Common myeloid progenitor, CD34-positive (primary cell): Measurements from ENCODE around the gene HSD11B1L.

Source experiments
- CTCF ChIA-PET: fragments of 350-600 bp; sonication (Branson Sonifier 250); formaldehyde crosslinking; loops from one replicate; lab custom pipeline; 2021; ENCODE audit warnings: antibody characterized with exemption; lab: Charles Lee
- POLR2A ChIA-PET: fragments of 350-600 bp; sonication (Branson Sonifier 250); formaldehyde crosslinking; loops from one replicate; lab custom pipeline; 2021; ENCODE audit warnings: antibody characterized with exemption; lab: Charles Lee
- DNase-seq, 3 donors: peaks; one replicate each; pipeline versions ENCODE4 v3.0.0 to v3.0.0-alpha.2; 2013
- H3K27ac ChIP-seq, 2 experiments: 1 replicate in 1 of 2; 2 replicates in 1 of 2; pipeline ENCODE4 v1.7.0; 2013; ENCODE audit warnings: inconsistent platforms in 2 of 2, low read length in 2 of 2, mild to moderate bottlenecking in 2 of 2, low read depth in 1 of 2, moderate library complexity in 1 of 2; ENCODE audit not compliant: severe bottlenecking in 2 of 2, insufficient read depth in 1 of 2, poor library complexity in 1 of 2
- H3K27me3 ChIP-seq, 5 experiments: replicated peaks in 2 of 5; 1 replicate in 3 of 5; 2 replicates in 2 of 5; pipeline versions ENCODE4 v1.6.1 to v1.7.0; 2013; ENCODE audit warnings: low read length in 4 of 5, mild to moderate bottlenecking in 2 of 5, moderate library complexity in 2 of 5, inconsistent platforms in 1 of 5; ENCODE audit not compliant: insufficient read depth in 5 of 5, control insufficient read depth in 4 of 5
- H3K36me3 ChIP-seq, 4 experiments: 1 replicate in 2 of 4; 2 replicates in 2 of 4; pipeline versions ENCODE4 v1.6.1 to v1.7.0; 2013; ENCODE audit warnings: low read length in 3 of 4, control low read depth in 1 of 4, mild to moderate bottlenecking in 1 of 4; ENCODE audit not compliant: control insufficient read depth in 4 of 4, insufficient read depth in 4 of 4
- H3K4me1 ChIP-seq, 4 experiments: 1 replicate in 3 of 4; 2 replicates in 1 of 4; pipeline versions ENCODE4 v1.6.1 to v1.7.1; 2013; ENCODE audit warnings: low read length in 3 of 4, mild to moderate bottlenecking in 3 of 4, control low read depth in 1 of 4, inconsistent platforms in 1 of 4, moderate library complexity in 1 of 4; ENCODE audit not compliant: control insufficient read depth in 4 of 4, insufficient read depth in 4 of 4; ENCODE audit errors: control extremely low read depth in 1 of 4
- H3K4me3 ChIP-seq, 7 experiments: 1 replicate in 4 of 7; 2 replicates in 3 of 7; pipeline versions ENCODE4 v1.5.1 to v1.7.0; 2013; ENCODE audit warnings: mild to moderate bottlenecking in 7 of 7, low read length in 6 of 7, moderate library complexity in 6 of 7, inconsistent platforms in 2 of 7, low read depth in 2 of 7, control low read depth in 1 of 7; ENCODE audit not compliant: insufficient read depth in 4 of 7, control insufficient read depth in 1 of 7; ENCODE audit errors: extremely low read depth in 1 of 7
- H3K9me3 ChIP-seq, 5 experiments: 1 replicate in 4 of 5; 2 replicates in 1 of 5; pipeline versions ENCODE4 v1.6.1 to v1.7.1; 2013; ENCODE audit warnings: low read length in 4 of 5, mild to moderate bottlenecking in 2 of 5, inconsistent platforms in 1 of 5, low read depth in 1 of 5, moderate library complexity in 1 of 5; ENCODE audit not compliant: control insufficient read depth in 4 of 5, insufficient read depth in 2 of 5; ENCODE audit errors: control extremely low read depth in 1 of 5
- WGBS: methylation state at CpG from one replicate; pipeline ENCODE4 v1.1.5; 2013; ENCODE audit not compliant: insufficient coverage; 5-methylcytosine and 5-hydroxymethylcytosine counted together

The HSD11B1L gene

DNA sequence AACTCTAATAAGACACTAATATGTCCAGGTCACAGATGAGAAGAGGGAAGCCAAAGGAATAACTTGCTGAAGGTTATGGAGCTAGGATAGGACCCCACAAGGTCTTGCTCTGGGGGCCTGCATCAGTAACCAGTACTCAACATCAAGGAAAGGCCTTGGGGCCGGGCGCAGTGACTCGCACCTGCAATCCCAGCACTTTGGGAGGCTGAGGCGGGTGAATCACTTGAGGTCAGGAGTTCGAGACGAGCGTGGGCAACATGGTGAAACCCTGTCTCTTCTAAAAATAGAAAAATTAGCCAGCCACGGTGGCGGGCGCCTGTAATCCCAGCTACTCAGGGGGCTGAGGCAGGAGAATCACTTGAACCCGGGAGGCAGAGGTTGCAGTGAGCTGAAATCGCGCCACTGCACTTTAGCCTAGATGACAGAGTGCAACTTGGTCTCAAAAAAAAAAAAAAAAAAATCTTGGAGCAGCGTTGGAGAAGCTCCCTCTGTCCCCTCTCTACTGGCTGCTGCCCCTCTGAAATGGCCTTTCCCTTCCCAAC lies 37.3 kb downstream of the HSD11B1L start:
- H3K4me1 ChIP-seq, result peaks cover 4 to 26% (median 18%) of the 10 kb centered on the region in 4 experiments
- no peaks in the 10 kb centered on the region for H3K27me3 ChIP-seq
- CTCF ChIA-PET, result interaction anchor here (0.6 to 1.5 kb wide), 2 partner anchors 28 to 254 kb away, joined by 3 to 5 read pairs; partner anchors contain the start of gene RPL36
- 97% methylated on average over 10 of the region's 14 CpGs for WGBS
- POLR2A ChIA-PET, result interaction anchor here (0.9 kb wide), 1 partner anchor 27 kb away, joined by 3 read pairs; no protein-coding TSS in a partner anchor
- peak overlapping the region in 4 of 7 experiments; percentile 80 to 96 (median 94) for H3K4me3 ChIP-seq
- DNase-seq, result no peak
- H3K36me3 ChIP-seq, result peaks cover 0 to 24% (median 12%) of the 10 kb centered on the region in 4 experiments
- H3K27ac ChIP-seq, result peak overlapping the region; percentile 84 to 93
- no peaks in the 10 kb centered on the region for H3K9me3 ChIP-seq

DNA sequence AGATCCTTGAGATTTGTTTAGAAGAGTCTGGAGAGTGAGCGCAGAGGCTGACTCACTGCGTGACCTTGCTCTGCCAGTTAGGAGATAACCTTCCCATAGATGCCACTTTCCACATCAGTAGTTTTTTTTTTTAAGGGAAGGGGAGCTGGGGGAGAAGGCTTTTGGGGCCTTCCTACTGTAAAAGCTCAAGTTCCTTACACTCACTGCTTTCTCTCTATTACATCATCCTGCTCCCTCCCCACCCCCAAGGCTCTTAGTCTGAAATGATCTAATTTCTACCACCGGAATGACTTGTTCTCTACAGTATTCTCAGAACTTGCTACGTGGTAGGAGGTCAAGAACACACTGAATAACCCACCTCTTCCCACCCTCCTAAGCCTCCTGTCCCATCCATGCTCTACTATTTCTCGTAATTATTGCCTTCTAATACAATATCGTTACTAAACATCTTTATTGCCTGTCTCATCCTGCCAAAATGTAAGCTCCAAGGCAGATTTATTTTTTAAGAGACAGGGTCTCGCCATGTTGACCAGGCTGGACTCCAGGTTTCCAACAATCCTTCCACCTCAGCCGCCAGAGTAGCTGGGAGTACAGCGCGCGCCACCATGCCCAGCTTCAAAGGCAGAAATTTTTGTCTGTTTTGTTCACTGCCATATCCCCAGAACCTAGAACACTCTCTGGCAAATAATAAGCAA lies 37.9 kb downstream of the HSD11B1L start:
- Histone ChIP-seq H3K4me3 (peak overlapping the region in 6 of 7 experiments; percentile 65 to 96 (median 92)), H3K9me3 (no peaks in the 10 kb centered on the region), H3K4me1 (peaks cover 4 to 26% (median 18%) of the 10 kb centered on the region in 4 experiments), H3K27me3 (no peaks in the 10 kb centered on the region), H3K27ac (peak overlapping the region; percentile 84 to 93), H3K36me3 (peaks cover 0 to 20% (median 9%) of the 10 kb centered on the region in 4 experiments)
- WGBS, result 41% methylated on average over 6 of the region's 11 CpGs
- ChIA-PET POLR2A (interaction anchor here (0.5 to 0.9 kb wide), 2 partner anchors 28 to 82 kb away, joined by 3 read pairs; no protein-coding TSS in a partner anchor), CTCF (interaction anchor here (0.6 to 1.5 kb wide), 3 partner anchors 10 to 253 kb away, joined by 3 to 5 read pairs (median 5); partner anchors contain the start of gene RPL36)
- DNase-seq, result peak in 2 of 3 donors; percentile 37 to 43

GRCh38 chr19:5719274-5719960 lies 38.6 kb downstream of the HSD11B1L start:
- Histone ChIP-seq H3K4me1 (peaks cover 4 to 26% (median 18%) of the 10 kb centered on the region in 4 experiments), H3K9me3 (no peaks in the 10 kb centered on the region), H3K4me3 (peak overlapping the region; percentile 65 to 96 (median 92)), H3K27ac (peak overlapping the region; percentile 84 to 93), H3K27me3 (no peaks in the 10 kb centered on the region), H3K36me3 (peaks cover 0 to 15% (median 7%) of the 10 kb centered on the region in 4 experiments)
- WGBS, result 0% methylated on average over 41 of the region's 58 CpGs
- ChIA-PET POLR2A (interaction anchor here (0.5 to 1.0 kb wide), 6 partner anchors 8 to 130 kb away, joined by 3 to 8 read pairs (median 4); partner anchors contain the start of gene RPL36), CTCF (interaction anchor here (1.0 to 2.6 kb wide), 2 partner anchors 10 to 31 kb away, joined by 5 to 16 read pairs; partner anchors contain the start of gene RPL36)
- DNase-seq, result peak in 2 of 3 donors; percentile 18 to 24

DNA sequence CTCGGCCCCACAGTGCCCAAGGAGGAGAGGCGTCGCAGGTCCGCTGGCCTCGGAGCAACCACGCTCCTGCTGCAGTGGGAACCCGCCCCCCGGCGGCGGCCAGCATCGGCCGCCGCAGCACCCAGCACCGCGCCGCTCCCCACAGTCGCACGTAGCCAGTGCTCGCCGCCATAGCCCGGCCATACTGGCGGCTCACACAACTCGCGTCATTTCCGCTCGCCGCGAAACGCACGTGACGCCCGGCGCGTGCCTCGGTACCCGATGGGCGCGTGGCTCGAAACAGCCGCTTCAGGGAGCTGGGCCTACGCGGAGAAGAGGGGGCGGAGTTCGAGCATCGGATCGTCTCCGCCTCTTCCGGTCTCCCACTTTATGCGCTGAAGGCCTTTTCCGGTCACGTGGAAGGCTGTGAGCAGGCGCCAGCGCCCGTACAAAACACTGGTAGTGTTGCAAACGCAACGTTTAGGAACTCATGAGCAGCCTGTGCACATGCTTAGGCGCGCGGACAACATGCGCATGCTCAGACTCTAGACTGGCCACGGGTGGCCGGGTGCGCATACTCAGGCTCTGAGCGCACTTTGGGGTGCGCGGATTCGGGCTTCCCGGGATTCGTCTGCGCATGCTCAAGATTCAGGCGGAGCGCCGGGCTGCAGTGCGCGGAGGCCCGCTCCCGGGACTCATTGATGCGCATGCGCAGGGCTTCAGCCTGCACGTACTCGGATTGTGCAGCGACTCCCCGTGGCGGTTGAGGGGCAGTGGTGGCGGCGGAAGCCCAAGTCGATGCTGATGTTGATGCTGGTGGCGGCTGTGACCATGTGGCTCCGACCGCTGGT lies 39.3 kb downstream of the HSD11B1L start, which contains the start of the genes CATSPERD and LONP1:
Gene CATSPERD (plus strand): TSS at position 677 of the 830 bp plus-strand sequence. CDS start 101 bp downstream, at position 778.
Gene LONP1 (minus strand): TSS at position 186 of the 830 bp plus-strand sequence. CDS start 14 bp downstream, at position 172.
- H3K9me3 ChIP-seq, result no peaks in the 10 kb centered on the region
- H3K4me3 ChIP-seq, result peak within 1 kb of the TSS; percentile 65 to 96 (median 92)
- POLR2A ChIA-PET, result interaction anchor here (0.6 to 1.0 kb wide), 6 partner anchors 9 to 131 kb away, joined by 3 to 8 read pairs (median 4); partner anchors contain the start of gene RPL36
- H3K27me3 ChIP-seq, result no peaks in the 10 kb centered on the region
- peaks cover 0 to 10% (median 7%) of the 10 kb centered on the region in 4 experiments for H3K36me3 ChIP-seq
- CTCF ChIA-PET, result interaction anchor here (0.5 to 2.6 kb wide), 4 partner anchors 12 to 149 kb away, joined by 3 to 16 read pairs (median 3); partner anchors contain the start of gene RPL36
- DNase-seq, result peak; percentile 99 to 100 (median 99)
- peak within 1 kb of the TSS; percentile 84 to 93 for H3K27ac ChIP-seq
- WGBS, result 0% methylated on average over 83 of the region's 90 CpGs
- H3K4me1 ChIP-seq, result peaks cover 4 to 26% (median 18%) of the 10 kb centered on the region in 4 experiments

GRCh38 chr19:5727453-5728050 lies 46.7 kb downstream of the HSD11B1L start:
- Histone ChIP-seq H3K4me1 (no peaks in the 10 kb centered on the region), H3K27ac (no peak overlapping the region), H3K9me3 (peaks cover 0 to 2% (median 0%) of the 10 kb centered on the region in 5 experiments), H3K27me3 (no peaks in the 10 kb centered on the region), H3K36me3 (no peaks in the 10 kb centered on the region), H3K4me3 (no peak overlapping the region)
- DNase-seq, result no peak
- ChIA-PET POLR2A (no interaction called here), CTCF (no interaction called here)
- WGBS, result 96% methylated on average over 2 of the region's 4 CpGs
